Measurements from ENCODE around the gene LUC7L2. TPM values are rescaled to one million over a fixed set of nuclear protein-coding genes. Genes with fewer than 3 reads are reported as not detected.

The LUC7L2 gene
- total RNA-seq, 1 experiment from 2014 or later: 111 TPM

DNA sequence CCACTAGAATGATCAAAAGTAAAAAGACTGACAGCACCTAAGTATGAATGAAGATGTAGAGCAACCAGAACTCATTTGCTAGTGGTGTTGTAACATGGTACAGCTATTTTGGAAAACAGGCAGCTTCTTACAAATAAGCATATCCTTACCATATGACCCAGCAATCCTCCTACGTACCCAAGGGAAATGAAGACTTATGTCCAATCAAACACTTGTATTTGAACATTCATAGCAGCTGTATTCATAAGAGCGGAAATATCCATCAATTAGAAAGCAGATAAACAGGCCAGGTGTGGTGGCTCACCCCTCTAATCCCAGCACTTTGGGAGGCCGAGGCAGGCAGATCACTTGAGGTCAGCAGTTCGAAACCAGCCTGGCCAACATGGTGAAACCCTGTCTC is 70.7 kb downstream of the LUC7L2 start:
- no peaks in the 10 kb centered on the region for H3K36me3 ChIP-seq (ENCODE audit: low read depth)
- POLR2A ChIA-PET (ENCODE audit: unreplicated experiment): interaction anchor here (0.5 kb wide), 1 partner anchor 71 kb away, joined by 3 read pairs; the partner anchor contains the start of gene LUC7L2
- H2AFZ ChIP-seq: no peak overlapping the region
- H3K4me3 ChIP-seq: no peak overlapping the region
- CTCF ChIA-PET: interaction anchor here (0.7 to 1.2 kb wide), 2 partner anchors 69 to 86 kb away, joined by 7 to 13 read pairs; no protein-coding TSS in a partner anchor
- no peaks in the 10 kb centered on the region for H3K27me3 ChIP-seq (ENCODE audit: insufficient read depth, low read depth)
- H3F3A ChIP-seq (ENCODE audit: insufficient read depth, low read depth): peaks cover 15% of the 10 kb centered on the region; the same call in 1 of the 2 replicates
- H3K27ac ChIP-seq: peak overlapping the region; percentile 48
- BruUV-seq (replicated peaks): no TSS peak
- no peaks in the 10 kb centered on the region for H3K9me2 ChIP-seq (ENCODE audit: insufficient read depth)
- no peaks in the 10 kb centered on the region for H3K79me2 ChIP-seq (ENCODE audit: low read depth)
- no peak for TF ChIP-seq EZH2 (IDR thresholded peaks at IDR 0.05; ENCODE audit: low read depth)
- TF ChIP-seq, protein P1, sequence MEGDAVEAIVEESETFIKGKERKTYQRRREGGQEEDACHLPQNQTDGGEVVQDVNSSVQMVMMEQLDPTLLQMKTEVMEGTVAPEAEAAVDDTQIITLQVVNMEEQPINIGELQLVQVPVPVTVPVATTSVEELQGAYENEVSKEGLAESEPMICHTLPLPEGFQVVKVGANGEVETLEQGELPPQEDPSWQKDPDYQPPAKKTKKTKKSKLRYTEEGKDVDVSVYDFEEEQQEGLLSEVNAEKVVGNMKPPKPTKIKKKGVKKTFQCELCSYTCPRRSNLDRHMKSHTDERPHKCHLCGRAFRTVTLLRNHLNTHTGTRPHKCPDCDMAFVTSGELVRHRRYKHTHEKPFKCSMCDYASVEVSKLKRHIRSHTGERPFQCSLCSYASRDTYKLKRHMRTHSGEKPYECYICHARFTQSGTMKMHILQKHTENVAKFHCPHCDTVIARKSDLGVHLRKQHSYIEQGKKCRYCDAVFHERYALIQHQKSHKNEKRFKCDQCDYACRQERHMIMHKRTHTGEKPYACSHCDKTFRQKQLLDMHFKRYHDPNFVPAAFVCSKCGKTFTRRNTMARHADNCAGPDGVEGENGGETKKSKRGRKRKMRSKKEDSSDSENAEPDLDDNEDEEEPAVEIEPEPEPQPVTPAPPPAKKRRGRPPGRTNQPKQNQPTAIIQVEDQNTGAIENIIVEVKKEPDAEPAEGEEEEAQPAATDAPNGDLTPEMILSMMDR (conservative IDR thresholded peaks at IDR 0.05): no peak
- DNase-seq: no peak
- intact Hi-C loops (cut with micrococcal nuclease; ENCODE audit: unreplicated experiment): loop anchor here (5.0 to 10.0 kb wide), 4 partner anchors 42 to 574 kb away; no protein-coding TSS in a partner anchor
- H4K20me1 ChIP-seq (ENCODE audit: insufficient read depth): no peaks in the 10 kb centered on the region
- H3K4me1 ChIP-seq (replicated peaks; ENCODE audit: insufficient read depth): peaks cover 28% of the 10 kb centered on the region
- no peaks in the 10 kb centered on the region for H3K9me3 ChIP-seq (ENCODE audit: insufficient read depth, low read depth)
- peak overlapping the region; percentile 39; the same call in 1 of the 2 replicates for H3K4me2 ChIP-seq

DNA sequence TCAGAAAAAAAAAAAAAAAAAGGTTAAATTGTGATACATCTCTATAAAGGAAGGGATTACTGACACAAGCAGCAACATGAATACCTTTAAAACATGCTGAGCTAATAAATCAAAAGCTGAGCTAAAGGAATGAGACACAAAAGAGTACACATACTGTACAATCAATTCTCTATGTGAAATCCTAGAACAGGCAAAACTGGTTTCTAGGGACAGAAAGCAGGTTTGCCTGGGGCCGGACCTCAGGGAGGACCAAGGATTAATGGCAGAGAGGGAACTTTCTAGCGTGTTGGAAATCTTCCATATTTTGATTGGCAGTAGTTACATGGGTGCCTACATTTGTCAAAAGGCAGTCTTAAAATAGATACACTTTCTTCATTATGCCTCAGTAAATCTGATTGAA is 71.3 kb downstream of the LUC7L2 start:
- H3K9me3 ChIP-seq (ENCODE audit: insufficient read depth, low read depth): no peaks in the 10 kb centered on the region
- H2AFZ ChIP-seq: no peak overlapping the region
- peak overlapping the region; percentile 48 for H3K27ac ChIP-seq
- no peaks in the 10 kb centered on the region for H3K36me3 ChIP-seq (ENCODE audit: low read depth)
- H3K27me3 ChIP-seq (ENCODE audit: insufficient read depth, low read depth): no peaks in the 10 kb centered on the region
- no peaks in the 10 kb centered on the region for H3K79me2 ChIP-seq (ENCODE audit: low read depth)
- H3K4me2 ChIP-seq: peak overlapping the region; percentile 39
- DNase-seq: peak; percentile 80 to 93
- TF ChIP-seq, protein P1 (conservative IDR thresholded peaks at IDR 0.05): no peak
- no peak for TF ChIP-seq EZH2 (IDR thresholded peaks at IDR 0.05; ENCODE audit: low read depth)
- no peaks in the 10 kb centered on the region for H3K9me2 ChIP-seq (ENCODE audit: insufficient read depth)
- ChIA-PET POLR2A (ENCODE audit: unreplicated experiment) (interaction anchor here (0.5 kb wide), 1 partner anchor 71 kb away, joined by 3 read pairs; the partner anchor contains the start of gene LUC7L2), CTCF (interaction anchor here (0.6 to 1.2 kb wide), 4 partner anchors 59 to 317 kb away, joined by 3 to 13 read pairs (median 8); no protein-coding TSS in a partner anchor)
- no TSS peak for BruUV-seq (replicated peaks)
- H3K4me3 ChIP-seq: no peak overlapping the region
- intact Hi-C loops (cut with micrococcal nuclease; ENCODE audit: unreplicated experiment): loop anchor here (5.0 to 10.0 kb wide), 4 partner anchors 41 to 574 kb away; no protein-coding TSS in a partner anchor
- peaks cover 15% of the 10 kb centered on the region; the same call in 1 of the 2 replicates for H3F3A ChIP-seq (ENCODE audit: insufficient read depth, low read depth)
- peaks cover 28% of the 10 kb centered on the region for H3K4me1 ChIP-seq (replicated peaks; ENCODE audit: insufficient read depth)
- H4K20me1 ChIP-seq (ENCODE audit: insufficient read depth): no peaks in the 10 kb centered on the region

DNA sequence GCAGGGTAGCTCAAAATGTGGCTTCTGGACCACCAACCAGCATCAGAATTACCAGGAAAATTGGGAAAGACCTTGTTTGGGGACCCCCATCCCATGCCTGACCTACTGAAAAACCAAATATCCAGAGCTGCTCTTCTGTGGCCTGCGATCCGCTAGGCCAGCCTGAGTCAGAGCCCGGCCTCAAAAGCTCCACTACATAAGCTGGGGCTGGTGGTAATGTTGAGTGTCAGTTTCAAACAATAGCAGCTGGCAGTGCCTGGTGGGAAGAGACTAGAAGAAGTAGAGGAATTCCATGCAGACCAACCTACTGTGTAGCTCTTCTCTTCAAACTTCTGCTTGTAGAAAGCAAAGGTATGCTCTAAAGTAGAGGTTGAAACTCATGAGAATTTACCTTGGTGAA is 71.8 kb downstream of the LUC7L2 start:
- Histone ChIP-seq H3K36me3 (ENCODE audit: low read depth) (no peaks in the 10 kb centered on the region), H3K4me1 (replicated peaks; ENCODE audit: insufficient read depth) (peaks cover 28% of the 10 kb centered on the region), H3K27ac (peak overlapping the region; percentile 48; the same call in 1 of the 2 replicates), H3K9me2 (ENCODE audit: insufficient read depth) (no peaks in the 10 kb centered on the region), H4K20me1 (ENCODE audit: insufficient read depth) (no peaks in the 10 kb centered on the region), H3F3A (ENCODE audit: insufficient read depth, low read depth) (peaks cover 15% of the 10 kb centered on the region; the same call in 1 of the 2 replicates), H3K27me3 (ENCODE audit: insufficient read depth, low read depth) (no peaks in the 10 kb centered on the region), H3K4me2 (peak overlapping the region; percentile 39), H3K79me2 (ENCODE audit: low read depth) (no peaks in the 10 kb centered on the region), H3K9me3 (ENCODE audit: insufficient read depth, low read depth) (no peaks in the 10 kb centered on the region), H3K4me3 (no peak overlapping the region), H2AFZ (no peak overlapping the region)
- ChIA-PET CTCF (interaction anchor here (0.6 to 1.2 kb wide), 5 partner anchors 41 to 317 kb away, joined by 3 to 13 read pairs (median 7); no protein-coding TSS in a partner anchor), POLR2A (ENCODE audit: unreplicated experiment) (interaction anchor here (0.6 kb wide), 1 partner anchor 26 kb away, joined by 6 read pairs; no protein-coding TSS in a partner anchor)
- intact Hi-C loops (cut with micrococcal nuclease; ENCODE audit: unreplicated experiment): loop anchor here (5.0 to 10.0 kb wide), 4 partner anchors 41 to 573 kb away; no protein-coding TSS in a partner anchor
- BruUV-seq (replicated peaks): no TSS peak
- no peak for TF ChIP-seq EZH2 (IDR thresholded peaks at IDR 0.05; ENCODE audit: low read depth)
- TF ChIP-seq, protein P1 (conservative IDR thresholded peaks at IDR 0.05): no peak
- peak in 1 of 2 experiments; percentile 23 for DNase-seq
